GM19239 (cell line): ENCODE data around the gene VPS54.
"Not testable (repeated sequence)": the region's sequence is repeated elsewhere in the genome, so short reads cannot be mapped to it uniquely, and the experiment has no call there.

Experiments
- DNase-seq: peaks from one replicate; pipeline ENCODE4 v3.0.0; 2011; ENCODE audit warnings: low spot score; ENCODE audit not compliant: insufficient read length
- FAIRE-seq: peaks from 2 replicates; lab custom pipeline; 2011; peaks lifted over from hg19 to GRCh38; lab: Jason Lieb, UNC

Gene VPS54

DNA sequence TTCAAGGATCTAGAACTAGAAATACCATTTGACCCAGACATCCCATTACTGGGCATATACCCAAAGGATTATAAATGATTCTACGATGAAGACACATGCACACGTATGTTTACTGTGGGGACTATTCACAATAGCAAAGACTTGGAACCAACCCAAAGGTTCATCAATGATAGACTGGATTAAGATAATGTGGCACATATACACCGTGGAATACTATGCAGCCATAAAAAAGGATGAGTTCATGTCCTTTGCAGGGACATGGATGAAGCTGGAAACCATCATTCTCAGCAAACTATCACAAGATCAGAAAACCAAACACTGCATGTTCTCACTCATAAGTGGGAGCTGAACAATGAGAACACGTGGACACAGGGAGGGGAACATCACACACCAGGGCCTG is 87.1 kb downstream of the VPS54 start:
- DNase-seq, FAIRE-seq: not testable (repeated sequence)

DNA sequence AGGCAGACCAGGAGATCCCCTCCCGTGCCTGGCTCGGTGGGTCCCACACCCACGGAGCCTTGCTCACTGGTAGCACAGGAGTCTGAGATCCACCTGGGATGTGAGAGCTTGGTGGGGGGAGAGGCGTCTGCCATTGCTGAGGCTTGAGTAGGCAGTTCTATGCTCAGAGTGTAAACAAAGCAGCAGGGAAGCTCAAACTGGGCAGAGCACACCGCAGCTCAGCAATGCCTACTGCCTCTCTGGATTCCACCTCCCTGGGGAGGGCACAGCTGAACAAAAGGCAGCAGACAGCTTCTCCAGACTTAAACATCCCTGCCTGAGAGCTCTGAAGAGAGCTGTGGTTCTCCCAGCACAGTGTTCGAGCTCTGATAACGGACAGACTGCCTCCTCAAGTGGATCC is 92.4 kb downstream of the VPS54 start:
- DNase-seq (no peak), FAIRE-seq (no peak)

DNA sequence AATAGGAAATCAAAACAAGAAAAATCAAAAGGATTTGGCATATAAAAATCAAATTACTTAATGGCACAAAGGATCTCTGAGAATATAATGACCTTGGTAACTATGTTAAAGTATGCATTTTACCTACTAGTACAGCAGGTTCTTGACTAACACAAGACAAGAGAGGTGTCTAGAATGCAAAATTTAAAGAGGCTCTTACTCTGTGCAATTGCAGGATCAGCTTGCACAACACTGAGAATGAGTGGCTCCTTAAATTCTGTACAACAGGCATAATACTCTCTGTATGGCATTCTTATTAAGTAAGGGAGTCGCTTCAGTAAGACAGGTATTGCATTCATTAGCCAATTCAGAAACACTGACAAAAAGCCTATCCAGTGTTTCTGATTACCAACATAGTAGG is 104.9 kb downstream of the VPS54 start:
- FAIRE-seq (no peak), DNase-seq (no peak)

DNA sequence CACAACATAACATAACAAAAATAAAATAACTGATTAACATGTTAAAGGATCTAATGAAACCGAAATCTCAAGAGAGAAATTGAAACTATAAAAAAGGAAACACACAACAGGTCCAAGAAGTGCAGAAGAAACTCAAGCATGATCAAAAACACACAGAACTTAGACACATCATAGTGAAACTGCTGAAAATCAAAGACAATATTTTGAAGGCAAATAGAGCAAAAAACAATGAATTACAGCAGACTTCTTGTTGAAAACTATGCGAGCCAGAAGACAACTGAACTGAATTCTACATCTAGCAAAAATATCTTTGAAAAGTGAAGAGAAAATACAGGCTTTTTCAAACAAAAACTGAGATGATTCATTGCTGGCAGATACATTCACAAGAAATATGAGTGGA is 116.2 kb downstream of the VPS54 start:
- FAIRE-seq (peak; percentile 88), DNase-seq (peak; percentile 15)

DNA sequence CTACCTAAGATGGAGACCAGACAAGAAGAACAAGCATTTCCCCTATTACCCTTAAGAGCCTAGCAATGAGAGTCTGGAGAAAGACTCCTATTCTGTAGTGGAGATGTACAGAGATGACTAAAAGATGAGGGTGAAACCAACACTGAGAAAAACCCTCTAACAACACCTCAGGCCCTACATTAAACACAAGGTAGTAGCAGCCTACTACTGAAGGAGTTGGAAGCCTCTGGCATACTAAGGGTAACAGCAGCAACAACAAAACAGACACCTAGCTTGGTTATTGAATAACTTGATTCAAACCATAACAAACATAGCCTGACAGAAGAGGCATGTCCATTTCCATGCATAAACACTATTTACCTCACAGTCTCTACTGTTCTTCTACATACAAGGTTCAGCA is 117.1 kb downstream of the VPS54 start:
- no peak for DNase-seq
- FAIRE-seq: peak; percentile 87

DNA sequence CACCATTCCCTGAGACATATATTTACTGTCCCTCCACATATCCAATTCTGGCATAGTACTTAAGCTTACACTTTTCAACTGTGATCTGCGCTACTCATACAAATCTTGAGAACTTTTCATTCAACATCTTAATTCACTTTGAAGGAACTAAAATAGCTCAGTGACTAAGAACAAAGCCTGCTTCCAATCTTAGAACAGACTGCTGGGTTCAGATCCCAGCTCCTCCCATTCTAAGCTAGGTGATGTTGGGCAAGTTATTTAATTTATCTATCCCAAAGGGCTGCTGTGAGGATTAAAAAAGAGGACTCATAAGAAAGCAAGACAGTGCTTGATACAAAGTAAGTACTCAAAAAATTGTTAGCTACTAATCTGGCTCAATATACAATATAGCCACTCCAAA is 119.6 kb downstream of the VPS54 start:
- FAIRE-seq (no peak), DNase-seq (no peak)

DNA sequence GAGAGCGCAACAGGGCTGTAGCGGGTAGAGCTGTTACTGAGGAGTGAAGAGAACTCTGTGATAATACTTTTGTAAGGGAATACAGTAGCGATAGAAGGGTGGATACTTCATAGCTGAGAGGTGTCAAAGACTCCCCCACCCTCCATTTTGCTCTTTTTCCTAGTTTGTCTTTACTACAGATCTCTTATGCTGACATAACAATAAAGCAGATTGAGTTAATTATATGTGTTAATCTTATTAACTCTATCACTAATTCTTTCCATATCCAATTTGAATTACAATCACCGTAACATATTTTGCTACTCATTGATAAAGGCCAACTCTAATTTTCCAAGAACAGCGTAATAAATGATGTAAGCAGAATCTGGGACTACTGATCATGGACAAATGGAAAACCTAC is 120.4 kb downstream of the VPS54 start:
- DNase-seq: no peak
- no peak for FAIRE-seq

DNA sequence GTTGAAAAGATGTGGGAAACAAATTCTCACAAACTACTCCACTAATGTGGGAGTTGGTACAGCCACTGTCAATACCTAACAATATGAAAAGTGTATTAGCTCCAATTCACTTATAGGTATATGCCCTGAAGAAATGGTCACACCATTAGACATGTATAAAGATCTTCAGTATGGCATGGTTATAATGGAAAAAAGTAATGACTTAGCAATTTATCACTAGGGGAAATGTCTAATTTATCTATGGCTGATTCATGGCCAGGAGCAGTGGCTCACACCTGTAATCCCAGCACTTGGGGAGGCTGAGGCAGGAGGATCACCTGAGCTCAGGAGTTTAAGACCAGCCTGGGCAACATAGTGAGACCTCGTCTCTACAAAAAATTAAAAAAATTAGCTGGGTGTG is 125.1 kb downstream of the VPS54 start:
- no peak for FAIRE-seq
- no peak for DNase-seq

DNA sequence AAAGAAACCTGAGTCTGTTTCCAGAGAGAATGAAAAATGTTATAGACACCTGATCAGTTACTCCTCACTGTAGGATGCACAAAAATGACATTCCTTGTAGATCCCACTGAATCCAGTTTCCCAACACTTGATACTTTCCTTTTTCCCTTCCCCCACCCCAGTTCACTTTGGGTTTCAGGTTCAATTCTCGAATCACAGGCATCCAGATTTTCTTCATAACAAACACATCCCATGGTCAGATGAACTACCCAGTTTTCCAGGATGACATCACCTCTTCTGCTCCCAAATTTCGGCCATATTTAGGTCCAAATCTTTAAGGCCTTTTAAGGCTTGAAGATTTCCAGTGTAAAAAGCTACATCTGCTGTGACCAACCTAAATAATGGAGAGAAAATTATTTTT is 126.1 kb downstream of the VPS54 start:
- no peak for DNase-seq
- no peak for FAIRE-seq

DNA sequence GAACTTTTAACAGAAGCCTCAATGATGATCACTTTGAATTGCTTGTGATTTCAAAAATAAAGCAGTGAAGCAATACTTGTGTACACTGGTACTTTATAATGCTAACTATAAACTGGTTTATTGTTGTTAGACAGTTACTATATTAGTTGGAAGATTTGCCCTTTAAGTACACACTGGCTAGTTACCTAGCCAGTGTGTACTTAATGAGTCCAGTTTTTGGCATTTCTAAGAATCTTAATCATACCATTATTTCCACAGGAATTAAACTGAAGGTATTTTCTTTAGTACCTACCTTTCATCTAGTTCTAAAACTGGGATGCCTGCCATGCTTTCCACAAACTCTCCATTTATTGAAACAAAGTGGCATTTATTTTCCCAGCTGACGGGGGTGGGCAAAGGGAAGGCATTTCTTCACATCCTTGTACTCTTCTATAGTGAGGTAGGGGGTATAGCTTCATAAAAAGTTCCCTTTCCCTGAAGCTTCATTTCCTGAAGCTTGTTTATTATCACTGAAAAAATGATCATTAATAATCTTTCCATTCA is 127.7 kb downstream of the VPS54 start:
- FAIRE-seq (no peak), DNase-seq (no peak)

DNA sequence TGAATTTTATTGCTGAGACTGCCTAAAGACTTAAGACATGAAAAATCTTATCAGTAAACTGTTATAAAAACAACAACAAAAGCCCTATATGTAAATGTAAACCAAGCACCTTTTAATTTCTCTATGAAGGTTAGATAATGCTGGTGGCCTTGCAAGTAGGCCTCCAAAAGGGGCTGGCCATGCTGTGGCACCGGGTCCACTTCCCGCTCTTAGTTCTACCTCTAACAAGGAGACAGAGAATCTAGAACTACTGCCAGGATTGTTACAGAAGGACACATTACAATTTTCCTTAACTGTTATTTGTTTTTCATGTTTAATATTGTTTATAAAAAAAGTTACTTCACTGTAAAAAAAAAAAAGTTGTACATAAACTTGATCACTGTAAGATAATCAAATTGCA is 128.6 kb downstream of the VPS54 start:
- DNase-seq (no peak), FAIRE-seq (no peak)

DNA sequence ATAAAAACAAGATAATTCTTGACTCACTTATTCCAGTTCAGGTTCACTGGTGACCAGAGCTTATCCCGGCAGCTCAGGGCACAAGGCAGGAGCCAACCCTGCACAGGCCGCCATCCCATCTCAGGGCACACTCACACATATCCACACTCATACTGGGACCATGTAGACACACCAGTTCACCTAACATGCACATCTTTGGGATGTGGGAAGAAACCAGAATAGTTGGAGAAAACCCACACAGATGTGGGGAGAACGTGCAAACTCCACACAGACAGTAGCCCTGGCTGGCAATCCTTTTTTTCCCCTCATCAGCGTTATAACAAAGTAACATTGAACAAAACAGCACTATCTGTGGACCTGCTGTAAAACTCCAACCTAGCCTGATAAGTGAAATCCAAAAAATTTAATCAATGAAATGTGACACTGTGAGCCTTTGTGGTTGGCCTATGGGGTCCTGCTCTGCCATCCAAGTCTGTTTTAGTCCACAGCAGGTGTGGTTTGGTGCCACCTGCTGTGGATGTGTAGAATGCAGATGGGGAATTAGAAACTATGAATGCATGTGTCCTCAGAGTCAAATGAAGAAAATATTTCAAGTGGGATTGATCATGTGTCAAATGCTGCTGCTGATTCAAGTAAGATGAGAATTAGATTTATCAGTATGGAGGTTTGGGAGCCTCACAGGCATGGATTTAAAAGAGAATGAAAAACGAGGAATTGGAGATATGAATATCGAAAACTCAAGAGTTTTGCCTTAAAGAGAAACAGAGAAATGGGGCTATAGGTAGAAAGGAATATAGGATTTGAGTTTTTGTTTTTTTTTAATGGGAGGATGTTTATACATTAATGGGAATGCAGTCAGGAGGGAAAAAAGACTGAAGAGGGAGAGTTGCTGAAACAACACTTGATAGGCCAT is 130.5 kb downstream of the VPS54 start:
- DNase-seq: peak; percentile 9
- peak; percentile 84 for FAIRE-seq

DNA sequence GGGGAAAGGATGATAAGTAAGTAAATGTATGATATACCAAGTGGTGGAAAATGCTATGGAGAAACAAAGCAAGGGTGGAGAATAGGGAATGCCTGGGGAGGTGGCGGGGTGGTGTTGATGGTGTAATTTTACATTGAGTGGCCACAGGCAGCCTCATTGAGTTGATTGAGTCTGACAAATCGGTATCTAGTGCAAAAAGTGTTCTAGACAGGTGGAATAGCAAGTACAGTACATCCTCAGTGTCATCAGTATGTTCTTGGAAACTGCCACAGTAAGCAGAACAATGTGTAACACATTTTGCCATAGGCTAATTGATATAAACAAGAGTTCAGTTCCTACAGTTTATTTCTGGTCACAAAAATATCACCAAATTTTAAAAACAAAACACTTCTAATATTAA is 131.2 kb downstream of the VPS54 start:
- DNase-seq (no peak), FAIRE-seq (no peak)

DNA sequence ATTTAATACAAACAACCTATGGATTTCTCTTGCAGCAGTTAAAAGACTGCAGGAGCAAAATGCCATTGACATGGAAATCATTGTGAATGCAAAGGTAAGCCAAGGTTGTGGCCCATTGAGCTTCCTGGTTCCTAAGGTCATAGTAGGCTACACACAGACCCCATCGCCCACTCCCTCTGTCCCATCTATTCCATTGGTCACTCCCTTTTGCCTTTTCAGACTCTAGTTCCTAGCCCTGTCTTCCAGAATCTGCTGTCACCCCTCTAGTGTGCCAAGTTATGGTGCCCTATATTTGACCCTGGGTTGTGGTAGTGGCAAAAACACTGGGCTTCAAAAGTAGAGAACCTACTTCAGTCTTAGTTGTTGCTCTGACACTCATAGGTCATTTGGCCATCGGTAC is 132.8 kb downstream of the VPS54 start:
- DNase-seq: no peak
- FAIRE-seq: no peak

DNA sequence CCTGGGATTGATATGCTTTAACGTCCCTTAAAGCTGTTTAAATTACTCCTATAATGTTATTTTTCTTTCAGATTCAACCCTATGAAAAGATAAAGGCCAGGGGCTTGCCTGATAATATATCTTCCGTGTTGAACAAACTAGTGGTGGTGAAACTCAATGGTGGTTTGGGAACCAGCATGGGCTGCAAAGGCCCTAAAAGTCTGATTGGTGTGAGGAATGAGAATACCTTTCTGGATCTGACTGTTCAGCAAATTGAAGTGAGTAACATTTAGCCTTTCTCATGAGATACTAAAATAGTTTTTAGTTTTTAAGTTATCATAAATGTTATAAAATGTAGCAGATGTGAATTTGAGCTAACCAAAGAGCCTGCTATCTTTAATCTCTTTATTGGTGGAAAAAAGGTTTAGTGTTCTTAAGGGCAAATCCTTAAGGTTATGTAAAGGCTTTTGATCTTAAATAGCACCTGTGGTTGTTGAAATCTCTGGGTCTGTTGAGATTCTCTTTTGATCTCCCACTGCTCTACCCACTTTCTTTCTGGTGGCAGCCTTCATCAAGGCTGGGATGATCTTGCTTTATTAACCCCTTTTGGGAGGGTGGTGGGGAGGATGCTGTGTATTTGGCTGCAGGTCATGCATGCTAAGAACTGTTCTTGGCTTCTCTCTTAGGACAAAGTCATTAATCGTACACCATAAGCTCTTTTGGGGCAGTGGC is 136.7 kb downstream of the VPS54 start:
- FAIRE-seq: no peak
- no peak for DNase-seq

DNA sequence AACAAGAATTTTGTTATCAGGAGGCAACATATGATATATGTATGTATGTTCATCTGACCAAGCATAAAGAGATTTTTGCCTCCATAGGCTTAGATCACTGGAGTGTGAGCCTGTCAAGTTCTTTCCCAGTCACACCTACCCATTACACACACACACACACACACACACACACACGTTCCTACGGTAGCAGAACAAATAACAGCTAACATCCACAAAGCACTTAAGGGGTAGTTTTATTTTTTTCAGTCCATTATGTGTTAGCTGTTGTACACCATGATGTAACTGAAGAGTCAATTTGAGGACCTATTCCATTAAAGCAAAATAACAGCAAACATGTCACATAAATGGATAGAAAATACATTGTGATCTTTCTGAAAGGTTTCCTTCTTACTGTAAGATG is 138.0 kb downstream of the VPS54 start:
- FAIRE-seq (no peak), DNase-seq (no peak)

DNA sequence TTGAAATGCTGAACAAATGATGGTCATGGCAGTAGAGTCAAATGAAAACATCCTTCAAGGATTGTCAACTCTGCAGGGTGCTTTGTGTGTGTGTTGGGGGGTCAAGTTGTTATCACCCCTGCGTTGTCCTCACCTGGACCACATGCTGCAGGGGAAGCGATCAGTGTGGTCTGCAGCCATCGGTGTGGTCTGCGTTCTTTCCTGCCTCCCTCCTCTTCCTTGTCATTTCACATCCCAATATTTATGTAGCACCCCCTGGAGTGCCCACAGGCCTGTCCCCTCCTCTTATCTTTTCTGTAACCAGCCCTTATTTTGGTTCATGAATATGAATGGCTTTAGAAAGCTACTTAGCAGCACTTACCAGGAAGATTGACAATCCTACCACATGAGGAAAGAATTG is 138.6 kb downstream of the VPS54 start:
- no peak for DNase-seq
- no peak for FAIRE-seq

DNA sequence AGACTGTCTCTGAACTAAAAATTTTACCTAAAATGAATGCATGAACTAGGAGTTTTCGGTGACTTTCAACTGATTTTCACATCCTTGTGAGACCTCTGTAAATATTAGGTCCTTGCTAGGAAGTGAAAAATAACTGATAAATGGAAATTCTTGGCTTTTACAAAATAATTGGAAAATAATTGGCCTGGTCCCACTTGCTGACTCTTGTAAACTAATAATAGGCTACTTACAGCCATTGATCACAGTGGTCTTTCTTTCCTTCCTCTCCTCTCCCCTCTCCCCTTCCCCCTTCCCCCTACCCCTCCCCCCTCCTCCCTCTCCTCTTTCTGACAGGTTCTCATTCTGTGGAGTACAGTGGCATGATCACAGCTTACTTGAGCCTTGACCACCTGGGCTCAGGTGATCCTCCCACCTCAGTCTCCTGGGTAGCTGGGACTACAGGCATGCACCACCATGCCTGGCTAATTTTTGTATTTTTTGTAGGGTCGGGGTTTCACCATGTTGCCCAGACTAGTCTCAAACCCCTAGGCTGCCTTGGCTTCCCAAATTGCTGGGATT is 139.3 kb downstream of the VPS54 start:
- FAIRE-seq (no peak), DNase-seq (no peak)

DNA sequence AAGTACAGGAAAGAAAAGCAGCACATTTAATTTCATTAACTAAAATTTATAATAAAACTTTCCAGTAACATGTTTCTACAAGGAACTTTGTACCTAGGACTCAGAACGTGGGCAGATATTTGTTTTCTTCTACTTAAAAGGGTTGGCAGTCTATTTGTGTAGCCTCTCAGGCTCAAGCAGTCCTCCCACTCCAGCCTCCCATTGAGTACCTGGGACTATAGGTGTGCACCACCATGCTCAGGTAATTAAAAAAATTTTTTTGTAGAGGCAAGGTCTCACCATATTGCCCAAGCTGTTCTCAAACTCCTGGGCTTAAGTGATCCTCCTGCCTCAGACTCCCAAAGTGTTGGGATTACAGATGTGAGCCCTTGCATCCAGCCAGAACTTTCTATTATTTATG is 140.7 kb downstream of the VPS54 start:
- FAIRE-seq (no peak), DNase-seq (no peak)

DNA sequence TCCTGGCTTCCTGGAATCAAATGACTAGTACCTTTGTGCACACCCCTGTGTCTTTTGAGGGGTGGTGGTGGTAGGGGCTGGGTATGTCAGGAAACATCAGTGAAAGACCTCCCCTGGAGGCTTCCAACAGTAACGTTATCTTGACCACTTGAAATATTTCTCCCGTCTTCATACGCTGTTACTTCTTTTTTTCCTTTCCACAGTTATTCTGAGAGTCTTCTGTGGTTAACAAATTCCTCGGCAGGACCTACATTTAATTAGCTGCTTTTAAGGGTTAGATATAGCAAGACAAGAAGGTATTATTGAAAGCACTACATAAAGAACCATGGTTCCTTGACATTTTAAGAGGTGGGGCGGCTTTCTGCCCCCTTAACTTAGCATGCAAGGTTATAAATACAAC is 142.9 kb downstream of the VPS54 start:
- DNase-seq: no peak
- no peak for FAIRE-seq
